Kidney (tissue), 14 donors: Measurements from ENCODE around the gene PGAM4. TPM values are rescaled to one million over a fixed set of nuclear protein-coding genes. Genes with fewer than 3 reads are reported as not detected.

Experiments used
- DNase-seq, 5 donors: peaks; one replicate each; pipeline ENCODE4 v3.0.0-alpha.2; 2013 to 2020
- FAIRE-seq: peaks from 2 replicates; lab custom pipeline; 2012; peaks lifted over from hg19 to GRCh38; lab: Jason Lieb, UNC
- H3K27ac ChIP-seq, 2 donors: one replicate each; pipeline ENCODE4 v1.7.0; 2013; ENCODE audit warnings: low read depth in 2 of 2, low read length in 2 of 2, inconsistent platforms in 1 of 2
- H3K27me3 ChIP-seq: one replicate; pipeline ENCODE4 v1.7.1; 2013; ENCODE audit warnings: low read length, inconsistent platforms; ENCODE audit not compliant: control insufficient read depth, insufficient read depth
- H3K36me3 ChIP-seq, 3 donors: one replicate each; pipeline versions ENCODE4 v1.7.0 to v1.7.1; 2013; ENCODE audit warnings: low read length in 3 of 3, control low read depth in 1 of 3, inconsistent platforms in 1 of 3; ENCODE audit not compliant: insufficient read depth in 3 of 3, control insufficient read depth in 2 of 3
- H3K4me1 ChIP-seq, 3 donors: one replicate each; pipeline versions ENCODE4 v1.7.0 to v1.7.1; 2013; ENCODE audit warnings: low read length in 3 of 3, inconsistent platforms in 1 of 3, low read depth in 1 of 3; ENCODE audit not compliant: control insufficient read depth in 2 of 3, insufficient read depth in 2 of 3
- H3K4me3 ChIP-seq, 3 donors: one replicate each; pipeline versions ENCODE4 v1.7.0 to v1.8.1; 2013; ENCODE audit warnings: low read length in 3 of 3, control low read depth in 1 of 3, inconsistent platforms in 1 of 3
- H3K9ac ChIP-seq, 3 donors: one replicate each; pipeline versions ENCODE4 v1.7.0 to v1.7.1; 2013; ENCODE audit warnings: low read length in 3 of 3, control low read depth in 1 of 3, inconsistent platforms in 1 of 3
- H3K9me3 ChIP-seq, 3 donors: one replicate each; pipeline versions ENCODE4 v1.7.0 to v1.7.1; 2013; ENCODE audit warnings: low read length in 3 of 3, control low read depth in 1 of 3, inconsistent platforms in 1 of 3; ENCODE audit not compliant: control insufficient read depth in 2 of 3, insufficient read depth in 1 of 3
- CTCF ChIP-seq: IDR thresholded peaks from 3 replicates; pipeline ENCODE4 v1.5.1; 2012; ENCODE audit warnings: mild to moderate bottlenecking, moderate library complexity, borderline replicate concordance; ENCODE audit not compliant: insufficient read depth; ENCODE audit errors: extremely low read depth
- intact Hi-C: fragments of 100-400 bp; cut with DNase I; formaldehyde crosslinking; loops from one replicate; pipeline ENCODE4 v1.11.1; 2022
- polyA plus RNA-seq: library from polyadenylated mRNA; stranded (reverse); fragments of 350-450 nt; fragmentation: Illumina TruSeq; extraction: RNeasy Lipid Tissue Mini Kit (QIAGEN cat#74804); gene quantifications from one replicate; pipeline ENCODE4 v1.2.3, GENCODE V29; 2014; ENCODE audit warnings: low read depth, low replicate concordance; ENCODE audit not compliant: insufficient read depth
- total RNA-seq: library from RNA; stranded (reverse); fragmentation: NEBNext Ultra II Directional; extraction: Animal tissue kit (Norgen Biotek cat#: 25700); gene quantifications from one replicate; pipeline ENCODE4 v1.2.1, GENCODE V29; 2021
- donor health status: control.
- donor health status: control.
- donor health status: control.
- donor health status: control.
- donor health status: control.
- donor health status: DM: yes; HTN: yes; CAD: no.
- donor health status: Normal renal cell carcinoma (clear cell type).

Gene PGAM4
- total and polyA plus RNA-seq, 2 donors from 2014 or later, result not detected

- no peaks in the 10 kb centered on the region for H3K27me3 ChIP-seq
- no peak overlapping the region for H3K27ac ChIP-seq
- FAIRE-seq (peak; percentile 84), DNase-seq (peak in 1 of 5 donors; percentile 3)
- H3K9me3 ChIP-seq, result no peaks in the 10 kb centered on the region
- intact Hi-C loops, result no loop called here
- no peak for TF ChIP-seq CTCF
- no peak overlapping the region for H3K9ac ChIP-seq
- no peaks in the 10 kb centered on the region for H3K4me1 ChIP-seq
- H3K4me3 ChIP-seq, result no peak overlapping the region
- H3K36me3 ChIP-seq, result no peaks in the 10 kb centered on the region
Measured at GRCh38 chrX:77938083-77938680, 31.3 kb downstream of the PGAM4 start.

GRCh38 chrX:77937291-77937690 lies 32.1 kb downstream of the PGAM4 start:
- DNase-seq, result no peak
- TF ChIP-seq CTCF, result no peak
- Histone ChIP-seq H3K36me3 (no peaks in the 10 kb centered on the region), H3K4me3 (no peak overlapping the region), H3K9me3 (no peaks in the 10 kb centered on the region), H3K4me1 (no peaks in the 10 kb centered on the region), H3K9ac (no peak overlapping the region), H3K27me3 (no peaks in the 10 kb centered on the region), H3K27ac (no peak overlapping the region)
- intact Hi-C loops, result no loop called here
- FAIRE-seq, result peak; percentile 56

DNA sequence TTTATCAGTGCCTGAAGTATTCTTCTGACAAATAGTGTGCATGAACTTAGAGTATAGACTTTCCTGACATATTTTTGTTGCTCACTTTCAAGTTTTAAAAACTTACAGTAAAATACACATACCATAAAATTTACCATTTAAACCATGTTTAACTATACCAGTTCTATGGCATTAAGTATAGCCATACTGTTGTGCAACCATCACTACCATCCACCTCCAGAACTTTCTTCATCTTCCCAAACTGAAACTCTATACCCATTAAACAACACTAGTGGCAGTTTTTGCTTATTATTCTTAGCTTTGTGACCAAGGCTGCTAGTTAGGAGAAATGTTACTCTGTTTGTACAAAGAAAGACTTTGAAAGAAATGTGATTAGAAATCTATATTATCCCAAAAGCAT lies 33.1 kb downstream of the PGAM4 start:
- no peaks in the 10 kb centered on the region for H3K4me1 ChIP-seq
- no peak for DNase-seq
- no peak for TF ChIP-seq CTCF
- no peak overlapping the region for H3K4me3 ChIP-seq
- no peak for FAIRE-seq
- H3K9ac ChIP-seq, result no peak overlapping the region
- no peak overlapping the region for H3K27ac ChIP-seq
- intact Hi-C loops, result no loop called here
- H3K27me3 ChIP-seq, result no peaks in the 10 kb centered on the region
- H3K36me3 ChIP-seq, result no peaks in the 10 kb centered on the region
- no peaks in the 10 kb centered on the region for H3K9me3 ChIP-seq

- no peak for FAIRE-seq
Measured at GRCh38 chrX:77935886-77936285, 33.6 kb downstream of the PGAM4 start.

More at GRCh38 chrX:77935886-77936285, 33.6 kb downstream of the PGAM4 start:
- Histone ChIP-seq H3K9me3 (no peaks in the 10 kb centered on the region), H3K27ac (no peak overlapping the region), H3K4me1 (no peaks in the 10 kb centered on the region), H3K9ac (no peak overlapping the region), H3K36me3 (no peaks in the 10 kb centered on the region), H3K4me3 (no peak overlapping the region), H3K27me3 (no peaks in the 10 kb centered on the region)
- intact Hi-C loops, result no loop called here
- TF ChIP-seq CTCF, result no peak
- DNase-seq, result no peak
